ENCODE data around the gene CALR. TPM values are rescaled to one million over a fixed set of nuclear protein-coding genes. Genes with fewer than 3 reads are reported as not detected.

The CALR gene
- total and polyA plus RNA-seq, 9 of the 15 experiments (the other 6 are each of a cell fraction or from before 2014, with no cell fraction given), result 126 to 811 (median 642) TPM

DNA sequence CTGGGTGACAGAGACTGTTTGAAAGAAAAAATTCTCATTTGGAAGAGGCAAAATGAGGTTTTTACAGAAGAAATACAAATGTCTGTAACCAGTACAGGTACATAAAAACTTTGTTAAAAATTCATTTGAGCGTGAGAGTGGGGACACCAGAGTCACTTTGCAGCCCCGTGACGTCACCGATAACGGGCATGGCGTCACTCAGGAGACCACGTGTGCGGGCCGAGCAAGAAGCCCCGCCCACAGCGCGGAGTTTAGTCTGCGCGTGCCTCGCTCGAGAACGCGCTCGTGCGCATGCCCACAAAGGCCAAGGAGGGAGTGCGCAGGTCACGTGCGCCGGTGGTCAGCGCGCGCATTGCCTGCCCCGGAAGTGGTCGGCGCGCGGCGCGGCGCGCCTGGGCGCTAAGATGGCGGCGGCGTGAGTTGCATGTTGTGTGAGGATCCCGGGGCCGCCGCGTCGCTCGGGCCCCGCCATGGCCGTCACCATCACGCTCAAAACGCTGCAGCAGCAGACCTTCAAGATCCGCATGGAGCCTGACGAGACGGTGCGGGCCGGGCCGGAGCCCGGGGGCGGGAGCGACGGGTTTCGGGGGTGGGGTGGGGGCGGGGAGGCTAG is 7.2 kb downstream of the CALR start, which contains the start of gene RAD23A:
Gene RAD23A, plus strand, starts transcription at position 384 of the 613 bp plus-strand sequence. Its CDS starts 87 bp downstream, at position 471.
- FAIRE-seq, result peak; percentile 98
- H3K4me3 ChIP-seq, result peak within 1 kb of the TSS; percentile 66
- H3K9me3 ChIP-seq (replicated peaks; ENCODE audit: control insufficient read depth, insufficient read depth, low read depth, low read length), result no peaks in the 10 kb centered on the region
- no TSS peak for BruUV-seq (replicated peaks)
- H3K4me1 ChIP-seq (replicated peaks in 1 of 2; ENCODE audit: control insufficient read depth in 2 of 2, insufficient read depth in 2 of 2, low read length in 2 of 2), result peaks cover 16 to 34% of the 10 kb centered on the region in 2 experiments
- H3K9ac ChIP-seq (ENCODE audit: insufficient read depth in 1 of 2, low read depth in 2 of 2, low read length in 2 of 2), result peak within 1 kb of the TSS; percentile 91 to 96
- peak; percentile 92 for ATAC-seq
- in situ Hi-C loops (cut with MboI), result no loop called here
- peaks cover 12% of the 10 kb centered on the region for H4K20me1 ChIP-seq (replicated peaks; ENCODE audit: control insufficient read depth, insufficient read depth, low read length)
- under 1% methylated on average over 55 of the region's 62 CpGs for WGBS (ENCODE audit: insufficient coverage, low coverage, missing lambda C conversion rate)
- DNase-seq (ENCODE audit: extremely low read depth in 1 of 4, low spot score in 3 of 4), result peak; percentile 83 to 100 (median 92)
- peak within 1 kb of the TSS; percentile 6; the same call in 1 of the 2 replicates for H2AFZ ChIP-seq (ENCODE audit: low read depth, low read length)
- CTCF ChIA-PET (ENCODE audit: low intra/inter-chr PET ratio), result no interaction called here
- intact Hi-C loops (cut with micrococcal nuclease), result no loop called here
- H3K9me1 ChIP-seq (ENCODE audit: control insufficient read depth, insufficient read depth, low read length), result peaks cover 10% of the 10 kb centered on the region
- H3K27ac ChIP-seq (ENCODE audit: extremely low read depth, low read depth, low read length), result peak within 1 kb of the TSS; percentile 88
- peak within 1 kb of the TSS; percentile 95 for H3K4me2 ChIP-seq (ENCODE audit: insufficient read depth, low read length)
- POLR2A ChIA-PET, result interaction anchor here (0.6 to 1.5 kb wide), 11 partner anchors 8 to 423 kb away, joined by 3 to 11 read pairs (median 4); partner anchors contain the start of genes CALR, FARSA, GADD45GIP1 and KLF1
- H3K36me3 ChIP-seq (ENCODE audit: control insufficient read depth, insufficient read depth, low read length), result peaks cover 78% of the 10 kb centered on the region
- H3K27me3 ChIP-seq (ENCODE audit: control insufficient read depth in 2 of 2, insufficient read depth in 2 of 2, low read length in 2 of 2), result no peaks in the 10 kb centered on the region
- H3K79me2 ChIP-seq (ENCODE audit: control insufficient read depth, insufficient read depth, low read length), result peaks cover 60% of the 10 kb centered on the region
- TF ChIP-seq ZNF717 (CRISPR knock-in tag; IDR thresholded peaks at IDR 0.05) (no peak), ZKSCAN8 (CRISPR knock-in tag; IDR thresholded peaks at IDR 0.05) (no peak), NFIC (IDR thresholded peaks at IDR 0.05) (0 out of 2 replicates have a peak, but pooled peaks have one; percentile 3), MNT (conservative IDR thresholded peaks at IDR 0.05) (peak; percentile 98), GABPB2 (CRISPR knock-in tag; conservative IDR thresholded peaks at IDR 0.05) (peak; percentile 47; the same call in 1 of the 2 replicates), ZBED1 (IDR thresholded peaks at IDR 0.05) (peak; percentile 96; the same call in 1 of the 2 replicates), MBD2 (IDR thresholded peaks at IDR 0.05; ENCODE audit: borderline replicate concordance, low read depth) (peak; percentile 68; the same call in 1 of the 2 replicates), U2AF1 (optimal IDR thresholded peaks at IDR 0.05; ENCODE audit: low read depth, low read length) (no peak), HIVEP1 (CRISPR knock-in tag; IDR thresholded peaks at IDR 0.05) (no peak), JUNB (CRISPR knock-in tag; conservative IDR thresholded peaks at IDR 0.05) (peak; percentile 81), PKNOX1 (IDR thresholded peaks at IDR 0.05) (peak; percentile 79), FOSL1 (tag; conservative IDR thresholded peaks at IDR 0.05) (peak; percentile 68)
- TF ChIP-seq, protein P1, sequence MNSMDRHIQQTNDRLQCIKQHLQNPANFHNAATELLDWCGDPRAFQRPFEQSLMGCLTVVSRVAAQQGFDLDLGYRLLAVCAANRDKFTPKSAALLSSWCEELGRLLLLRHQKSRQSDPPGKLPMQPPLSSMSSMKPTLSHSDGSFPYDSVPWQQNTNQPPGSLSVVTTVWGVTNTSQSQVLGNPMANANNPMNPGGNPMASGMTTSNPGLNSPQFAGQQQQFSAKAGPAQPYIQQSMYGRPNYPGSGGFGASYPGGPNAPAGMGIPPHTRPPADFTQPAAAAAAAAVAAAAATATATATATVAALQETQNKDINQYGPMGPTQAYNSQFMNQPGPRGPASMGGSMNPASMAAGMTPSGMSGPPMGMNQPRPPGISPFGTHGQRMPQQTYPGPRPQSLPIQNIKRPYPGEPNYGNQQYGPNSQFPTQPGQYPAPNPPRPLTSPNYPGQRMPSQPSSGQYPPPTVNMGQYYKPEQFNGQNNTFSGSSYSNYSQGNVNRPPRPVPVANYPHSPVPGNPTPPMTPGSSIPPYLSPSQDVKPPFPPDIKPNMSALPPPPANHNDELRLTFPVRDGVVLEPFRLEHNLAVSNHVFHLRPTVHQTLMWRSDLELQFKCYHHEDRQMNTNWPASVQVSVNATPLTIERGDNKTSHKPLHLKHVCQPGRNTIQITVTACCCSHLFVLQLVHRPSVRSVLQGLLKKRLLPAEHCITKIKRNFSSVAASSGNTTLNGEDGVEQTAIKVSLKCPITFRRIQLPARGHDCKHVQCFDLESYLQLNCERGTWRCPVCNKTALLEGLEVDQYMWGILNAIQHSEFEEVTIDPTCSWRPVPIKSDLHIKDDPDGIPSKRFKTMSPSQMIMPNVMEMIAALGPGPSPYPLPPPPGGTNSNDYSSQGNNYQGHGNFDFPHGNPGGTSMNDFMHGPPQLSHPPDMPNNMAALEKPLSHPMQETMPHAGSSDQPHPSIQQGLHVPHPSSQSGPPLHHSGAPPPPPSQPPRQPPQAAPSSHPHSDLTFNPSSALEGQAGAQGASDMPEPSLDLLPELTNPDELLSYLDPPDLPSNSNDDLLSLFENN (IDR thresholded peaks at IDR 0.05; ENCODE audit: low read depth in 2 of 2, low read length in 2 of 2), result peak in 1 of 2 experiments; percentile 84; a peak in 2 of 4 replicates
- TF ChIP-seq, protein P2, sequence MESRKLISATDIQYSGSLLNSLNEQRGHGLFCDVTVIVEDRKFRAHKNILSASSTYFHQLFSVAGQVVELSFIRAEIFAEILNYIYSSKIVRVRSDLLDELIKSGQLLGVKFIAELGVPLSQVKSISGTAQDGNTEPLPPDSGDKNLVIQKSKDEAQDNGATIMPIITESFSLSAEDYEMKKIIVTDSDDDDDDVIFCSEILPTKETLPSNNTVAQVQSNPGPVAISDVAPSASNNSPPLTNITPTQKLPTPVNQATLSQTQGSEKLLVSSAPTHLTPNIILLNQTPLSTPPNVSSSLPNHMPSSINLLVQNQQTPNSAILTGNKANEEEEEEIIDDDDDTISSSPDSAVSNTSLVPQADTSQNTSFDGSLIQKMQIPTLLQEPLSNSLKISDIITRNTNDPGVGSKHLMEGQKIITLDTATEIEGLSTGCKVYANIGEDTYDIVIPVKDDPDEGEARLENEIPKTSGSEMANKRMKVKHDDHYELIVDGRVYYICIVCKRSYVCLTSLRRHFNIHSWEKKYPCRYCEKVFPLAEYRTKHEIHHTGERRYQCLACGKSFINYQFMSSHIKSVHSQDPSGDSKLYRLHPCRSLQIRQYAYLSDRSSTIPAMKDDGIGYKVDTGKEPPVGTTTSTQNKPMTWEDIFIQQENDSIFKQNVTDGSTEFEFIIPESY (CRISPR knock-in tag; IDR thresholded peaks at IDR 0.05), result peak; percentile 97
